WTC11 (cell line): Measurements from ENCODE around the gene NCOA6. TPM values are rescaled to one million over a fixed set of nuclear protein-coding genes. Genes with fewer than 3 reads are reported as not detected.
A peak's percentile ranks its signal among the peaks of the same experiment; 100 is the strongest.

Experiments
- ATAC-seq: fragments of 200-7000 bp; cut with Tn5 transposase; 2 replicates; pipeline ENCODE4 v1.10.0; 2021; ENCODE audit warnings: mild to moderate bottlenecking, moderate library complexity
- CTCF ChIA-PET: fragments of 300-600 bp; sonication (Branson Sonifier 250); formaldehyde crosslinking; loops from one replicate; lab custom pipeline; 2021; ENCODE audit warnings: antibody characterized with exemption; lab: Charles Lee
- POLR2A ChIA-PET: fragments of 350-600 bp; sonication (Branson Sonifier 250); formaldehyde crosslinking; loops from one replicate; lab custom pipeline; 2021; ENCODE audit warnings: antibody characterized with exemption; lab: Charles Lee
- DNase-seq: peaks from one replicate; pipeline ENCODE4 v3.0.0; 2021; ENCODE audit warnings: low spot score
- H3K27ac Mint-ChIP-seq: 2 replicates; pipeline ENCODE4 v1.8.0; 2021; ENCODE audit warnings: mixed read lengths
- H3K27me3 Mint-ChIP-seq: 2 replicates; pipeline ENCODE4 v1.8.0; 2021; ENCODE audit warnings: low read depth, mild to moderate bottlenecking, moderate library complexity, mixed read lengths
- H3K36me3 Mint-ChIP-seq: 2 replicates; pipeline ENCODE4 v1.8.0; 2021; ENCODE audit warnings: mixed read lengths
- H3K4me1 Mint-ChIP-seq: 2 replicates; pipeline ENCODE4 v1.8.0; 2022; ENCODE audit warnings: mixed read lengths
- H3K4me3 Mint-ChIP-seq: 2 replicates; pipeline ENCODE4 v1.8.0; 2021; ENCODE audit warnings: mild to moderate bottlenecking, moderate library complexity, mixed read lengths
- H3K9me3 Mint-ChIP-seq: 2 replicates; pipeline ENCODE4 v1.8.0; 2021; ENCODE audit warnings: mixed read lengths
- ARID4B ChIP-seq: sonication (generic); formaldehyde crosslinking; IDR thresholded peaks from 2 replicates; pipeline ENCODE4 v1.8.0; 2023; ENCODE audit warnings: missing genetic modification reagents, mild to moderate bottlenecking, borderline replicate concordance
- ATF3 ChIP-seq: sonication (generic); formaldehyde crosslinking; conservative IDR thresholded peaks from 2 replicates; pipeline ENCODE4 v1.8.1; 2022; ENCODE audit warnings: mild to moderate bottlenecking, missing genetic modification reagents
- CDX4 ChIP-seq: fragments of 250-450 bp; sonication (Bioruptor Pico); IDR thresholded peaks from 2 replicates; pipeline ENCODE4 v1.9.0; 2021; ENCODE audit warnings: moderate library complexity, mild to moderate bottlenecking, inconsistent platforms, borderline replicate concordance
- E2F1 ChIP-seq: sonication (generic); formaldehyde crosslinking; IDR thresholded peaks from 2 replicates; pipeline ENCODE4 v1.8.0; 2022; ENCODE audit warnings: mild to moderate bottlenecking, missing genetic modification reagents
- ERG ChIP-seq: fragments of 250-450 bp; sonication (Bioruptor Pico); IDR thresholded peaks from 2 replicates; pipeline ENCODE4 v1.8.0; 2021; ENCODE audit warnings: mild to moderate bottlenecking
- HMGA2 ChIP-seq: fragments of 250-450 bp; sonication (Bioruptor Pico); IDR thresholded peaks from 2 replicates; pipeline ENCODE4 v1.4.0; 2021; ENCODE audit warnings: mild to moderate bottlenecking, moderate library complexity
- IRF1 ChIP-seq: sonication (generic); formaldehyde crosslinking; IDR thresholded peaks from 2 replicates; pipeline ENCODE4 v1.8.0; 2023; ENCODE audit warnings: missing genetic modification reagents
- MAX ChIP-seq: sonication (generic); formaldehyde crosslinking; IDR thresholded peaks from 2 replicates; pipeline ENCODE4 v1.8.0; 2022; ENCODE audit warnings: mild to moderate bottlenecking, missing genetic modification reagents
- NFE2L1 ChIP-seq: sonication (generic); formaldehyde crosslinking; IDR thresholded peaks from 2 replicates; pipeline ENCODE4 v1.8.1; 2023; ENCODE audit warnings: missing genetic modification reagents
- RELA ChIP-seq: sonication (generic); formaldehyde crosslinking; IDR thresholded peaks from 2 replicates; pipeline ENCODE4 v1.8.1; 2022; ENCODE audit warnings: missing genetic modification reagents, mild to moderate bottlenecking, borderline replicate concordance
- TCF7 ChIP-seq: sonication (generic); formaldehyde crosslinking; IDR thresholded peaks from 2 replicates; pipeline ENCODE4 v1.8.0; 2022; ENCODE audit warnings: mild to moderate bottlenecking, low read depth, missing genetic modification reagents, moderate library complexity
- USF2 ChIP-seq: sonication (generic); formaldehyde crosslinking; IDR thresholded peaks from 2 replicates; pipeline ENCODE4 v1.8.1; 2023; ENCODE audit warnings: mild to moderate bottlenecking, missing genetic modification reagents, moderate library complexity
- ZMAT4 ChIP-seq: fragments of 250-450 bp; sonication (Bioruptor Pico); IDR thresholded peaks from 2 replicates; pipeline ENCODE4 v1.9.0; 2021; ENCODE audit warnings: mild to moderate bottlenecking
- ZNF121 ChIP-seq: sonication (generic); formaldehyde crosslinking; IDR thresholded peaks from 2 replicates; pipeline ENCODE4 v1.8.0; 2023; ENCODE audit warnings: missing genetic modification reagents
- ZNF138 ChIP-seq: sonication (generic); formaldehyde crosslinking; conservative IDR thresholded peaks from 2 replicates; pipeline ENCODE4 v1.8.1; 2022; ENCODE audit warnings: mild to moderate bottlenecking, moderate library complexity, missing genetic modification reagents
- ZNF317 ChIP-seq: sonication (generic); formaldehyde crosslinking; IDR thresholded peaks from 2 replicates; pipeline ENCODE4 v1.8.1; 2023; ENCODE audit warnings: low read depth, mild to moderate bottlenecking, moderate library complexity, missing genetic modification reagents, borderline replicate concordance
- ZNF396 ChIP-seq: fragments of 250-450 bp; sonication (Bioruptor Pico); IDR thresholded peaks from 2 replicates; pipeline ENCODE4 v1.8.0; 2021; ENCODE audit warnings: mild to moderate bottlenecking, moderate library complexity, borderline replicate concordance
- ZNF423 ChIP-seq: fragments of 250-450 bp; sonication (Bioruptor Pico); IDR thresholded peaks from 2 replicates; pipeline ENCODE4 v2.1.2; 2022; ENCODE audit warnings: mild to moderate bottlenecking, moderate library complexity
- total RNA-seq: library from RNA; stranded (reverse); gene quantifications from 3 replicates; pipeline ENCODE4 v1.2.3, GENCODE V29; 2021

The NCOA6 gene
- total RNA-seq, 1 experiment from 2014 or later, result 10.1 TPM

GRCh38 chr20:34755367-34755766 lies 70.1 kb downstream of the NCOA6 start (continued):
- TF ChIP-seq ZMAT4 (CRISPR knock-in tag), result no peak
- no peak for TF ChIP-seq ZNF317 (CRISPR knock-in tag)
- no peak for TF ChIP-seq ZNF138
- no peak for TF ChIP-seq ZNF121 (CRISPR knock-in tag)
- TF ChIP-seq, all 79 proteins: peak for 0

GRCh38 chr20:34754611-34755010 lies 70.8 kb downstream of the NCOA6 start:
- DNase-seq, result peak; percentile 20
- Mint-ChIP-seq H3K27ac (peak overlapping the region; percentile 36), H3K27me3 (no peaks in the 10 kb centered on the region)

GRCh38 chr20:34753706-34754461 lies 71.6 kb downstream of the NCOA6 start:
- DNase-seq, result no peak
- no peaks in the 10 kb centered on the region for H3K27me3 Mint-ChIP-seq
- peak overlapping the region; percentile 81 for H3K27ac Mint-ChIP-seq
- H3K4me3 Mint-ChIP-seq, result no peak overlapping the region
- ChIA-PET POLR2A (no interaction called here), CTCF (interaction anchor here (0.7 to 2.2 kb wide), 5 partner anchors 16 to 563 kb away, joined by 3 to 13 read pairs (median 6); no protein-coding TSS in a partner anchor)
- ATAC-seq, result no peak
- H3K4me1 Mint-ChIP-seq, result peaks cover 13% of the 10 kb centered on the region
- H3K9me3 Mint-ChIP-seq, result no peaks in the 10 kb centered on the region
- TF ChIP-seq RELA (CRISPR knock-in tag) (no peak), ERG (CRISPR knock-in tag) (no peak)
- H3K36me3 Mint-ChIP-seq, result peaks cover 2% of the 10 kb centered on the region

More at GRCh38 chr20:34754611-34755010, 70.8 kb downstream of the NCOA6 start:
- CTCF ChIA-PET, result interaction anchor here (1.1 to 2.2 kb wide), 4 partner anchors 15 to 564 kb away, joined by 3 to 13 read pairs (median 6); no protein-coding TSS in a partner anchor
- H3K36me3 Mint-ChIP-seq, result peaks cover 2% of the 10 kb centered on the region
- TF ChIP-seq USF2 (peak; percentile 26; the same call in 1 of the 2 replicates), ZNF396 (no peak), ATF3 (CRISPR knock-in tag) (no peak)
- no peaks in the 10 kb centered on the region for H3K9me3 Mint-ChIP-seq
- no peak overlapping the region for H3K4me3 Mint-ChIP-seq
- POLR2A ChIA-PET, result no interaction called here
- peak; percentile 56; the same call in 1 of the 2 replicates for ATAC-seq
- peaks cover 13% of the 10 kb centered on the region for H3K4me1 Mint-ChIP-seq

GRCh38 chr20:34751453-34751852 lies 74.0 kb downstream of the NCOA6 start:
- H3K4me1 Mint-ChIP-seq, result peaks cover 13% of the 10 kb centered on the region
- no peak overlapping the region for H3K27ac Mint-ChIP-seq
- no peaks in the 10 kb centered on the region for H3K9me3 Mint-ChIP-seq
- DNase-seq (no peak), ATAC-seq (no peak)
- ChIA-PET CTCF (interaction anchor here (0.8 kb wide), 1 partner anchor 18 kb away, joined by 4 read pairs; no protein-coding TSS in a partner anchor), POLR2A (no interaction called here)
- TF ChIP-seq ARID4B (CRISPR knock-in tag) (no peak), ZNF423 (CRISPR knock-in tag) (no peak), IRF1 (no peak), E2F1 (CRISPR knock-in tag) (no peak), NFE2L1 (CRISPR knock-in tag) (no peak), CDX4 (CRISPR knock-in tag) (no peak), TCF7 (CRISPR knock-in tag) (no peak), MAX (CRISPR knock-in tag) (no peak), HMGA2 (no peak)
- no peaks in the 10 kb centered on the region for H3K27me3 Mint-ChIP-seq
- no peak overlapping the region for H3K4me3 Mint-ChIP-seq
- no peaks in the 10 kb centered on the region; the same call in 1 of the 2 replicates for H3K36me3 Mint-ChIP-seq
